D341Med (cell line): ENCODE results near the gene BLID.

Experiments used
- DNase-seq: peaks from one replicate; pipeline ENCODE4 v3.0.0; 2012; ENCODE audit warnings: low spot score

Gene BLID

DNA sequence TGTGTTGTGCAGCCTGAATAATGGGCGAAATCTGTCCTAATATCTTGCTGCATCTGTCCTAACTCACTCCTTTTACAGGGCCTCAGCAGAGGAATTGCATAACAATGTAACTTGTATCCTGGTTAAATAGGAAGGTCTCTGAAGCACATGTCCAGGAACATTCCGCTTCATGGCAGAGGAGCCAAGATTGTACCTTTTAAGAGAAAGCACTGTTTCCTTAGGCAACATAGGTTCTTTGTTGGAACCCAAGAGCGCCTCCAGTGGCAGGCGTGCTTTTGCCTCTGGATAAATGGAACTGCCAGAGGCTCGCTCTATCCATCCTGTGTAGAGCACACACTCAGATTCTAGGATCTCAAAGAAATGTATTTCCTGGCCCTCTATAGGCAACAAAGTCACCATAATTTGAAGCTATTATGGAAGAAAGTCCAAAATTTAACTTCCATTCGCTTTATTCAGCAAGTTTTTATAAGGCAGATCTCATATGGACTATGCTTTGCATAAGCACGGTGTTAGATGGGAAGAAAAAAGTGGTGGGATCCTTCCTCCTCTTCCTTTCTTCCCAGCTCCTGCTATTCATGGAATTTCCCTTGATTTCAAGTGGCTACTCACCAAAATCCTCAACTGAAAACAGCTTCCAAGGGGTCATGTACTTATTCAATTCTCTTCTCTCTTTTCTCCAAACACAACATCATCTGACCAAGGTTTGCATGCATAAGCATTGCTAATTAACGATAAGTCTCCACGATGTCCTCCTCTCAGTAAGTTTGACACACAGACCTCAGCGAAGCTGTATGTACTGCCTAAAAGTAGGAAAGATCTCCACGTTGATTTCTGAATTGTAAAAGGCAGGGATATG is at the start of gene BLID:
TSS of gene BLID (minus strand) at position 692 of the 856 bp plus-strand sequence. CDS start at position 399, 293 bp downstream.
- DNase-seq = no peak

DNA sequence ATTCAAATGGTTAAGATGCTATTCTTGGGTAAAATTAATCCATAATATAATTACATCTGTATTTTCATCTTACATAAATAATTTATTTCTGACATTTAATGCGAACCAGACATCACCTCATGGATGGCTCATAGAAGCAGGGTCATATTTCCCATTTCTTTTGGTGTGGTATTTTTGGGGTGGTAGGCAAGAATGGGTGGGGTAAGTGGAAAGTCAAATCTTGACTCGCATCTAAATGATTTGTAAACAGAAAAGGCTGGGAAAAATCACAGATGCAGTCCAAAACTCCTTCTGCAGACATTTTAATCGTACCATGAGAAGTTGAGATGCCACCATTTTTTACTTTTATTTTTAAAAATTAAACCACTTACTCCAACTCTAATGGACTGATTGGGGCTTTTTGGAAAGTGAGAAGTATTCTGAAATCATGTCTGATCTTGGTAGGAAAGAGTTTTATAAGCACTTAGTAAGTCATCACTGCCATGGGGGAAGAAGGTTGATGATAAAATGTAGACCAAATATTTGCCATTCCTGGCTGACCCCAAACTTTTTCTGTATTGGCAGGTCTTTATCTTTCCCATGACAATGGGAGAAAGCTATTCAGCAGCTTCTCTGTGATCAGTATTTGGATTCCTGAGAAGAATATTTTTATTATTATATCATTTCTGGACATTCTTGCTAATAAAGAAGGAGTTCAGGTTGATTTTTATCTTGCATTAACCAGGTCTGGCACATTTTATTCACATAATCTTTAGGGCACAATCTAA is 47.2 kb upstream of the BLID start:
- no peak for DNase-seq

GRCh38 chr11:122162095-122162494 is 46.1 kb upstream of the BLID start:
- DNase-seq = no peak

- DNase-seq = no peak
These were observed 45.0 kb upstream of the BLID start for GRCh38 chr11:122160841-122161590.

GRCh38 chr11:122159861-122160260 is 43.8 kb upstream of the BLID start:
- no peak for DNase-seq

DNA sequence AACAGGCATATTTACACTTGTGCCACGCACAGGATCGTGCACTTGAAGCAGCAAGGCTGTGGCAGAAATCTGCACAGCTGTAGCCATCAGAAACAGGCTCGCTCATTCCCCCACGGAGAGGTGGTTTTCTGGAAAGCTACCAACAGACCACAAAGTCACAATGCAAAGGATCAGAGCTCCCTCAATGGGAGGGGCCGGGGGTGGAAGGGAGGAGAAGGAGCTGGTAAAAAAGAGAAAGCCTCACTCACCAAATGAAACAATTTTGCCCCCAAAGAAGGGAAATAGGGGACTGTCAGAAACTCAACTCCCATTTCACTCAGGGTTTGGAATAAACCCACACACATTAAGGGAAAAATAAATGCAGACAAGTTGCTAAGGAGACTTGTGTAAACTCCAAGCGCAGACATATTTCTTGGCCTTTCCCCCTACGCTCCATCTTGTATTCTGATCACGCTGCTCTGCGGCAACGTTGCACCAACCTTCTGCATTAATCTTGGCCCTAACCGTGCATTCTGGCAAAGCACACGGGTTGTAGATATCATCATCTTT is 43.2 kb upstream of the BLID start:
- DNase-seq = no peak

GRCh38 chr11:122158171-122158570 is 42.2 kb upstream of the BLID start:
- no peak for DNase-seq

GRCh38 chr11:122157653-122158161 is 41.7 kb upstream of the BLID start:
- no peak for DNase-seq

- DNase-seq = no peak
These were observed 40.9 kb upstream of the BLID start for GRCh38 chr11:122156940-122157382.

- no peak for DNase-seq
These were observed 39.9 kb upstream of the BLID start for GRCh38 chr11:122155765-122156527.

DNA sequence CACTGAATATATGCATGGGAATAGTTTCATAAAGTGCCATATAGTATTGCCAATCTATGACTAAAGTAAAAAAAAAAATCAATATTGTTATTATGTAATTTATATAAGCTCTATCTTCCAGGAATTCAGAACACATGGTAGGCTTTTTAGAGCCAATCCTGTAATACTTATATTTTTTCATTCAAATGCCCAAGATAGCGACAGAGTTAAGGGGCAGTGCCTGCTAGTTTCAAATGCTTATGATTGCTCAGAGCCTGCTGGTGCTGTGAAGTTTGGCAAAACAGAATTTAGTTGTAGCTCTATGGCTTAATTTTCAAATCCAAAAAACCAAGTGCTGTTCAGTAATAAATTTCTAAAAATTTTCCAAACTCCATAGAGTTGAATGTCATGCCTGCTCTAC is 39.0 kb upstream of the BLID start:
- DNase-seq = no peak

DNA sequence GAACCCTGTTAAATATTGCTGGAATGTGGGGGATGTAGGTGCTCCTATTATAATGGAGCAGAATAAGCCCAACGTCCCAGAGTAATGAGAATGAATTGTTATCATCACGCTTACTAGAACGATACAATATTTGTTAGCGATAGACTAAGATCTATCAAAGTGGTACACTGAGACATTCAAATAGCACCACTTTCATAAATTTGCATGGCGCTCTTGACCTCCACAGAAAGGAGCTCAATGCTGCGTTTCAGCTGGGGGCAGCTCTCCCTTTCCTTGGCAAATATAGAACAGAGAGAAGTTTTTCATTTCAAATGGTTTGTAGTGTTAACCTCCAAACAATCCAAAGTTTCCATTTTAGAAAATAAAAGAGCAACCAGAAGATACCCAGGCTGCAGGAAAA is 38.2 kb upstream of the BLID start:
- no peak for DNase-seq

DNA sequence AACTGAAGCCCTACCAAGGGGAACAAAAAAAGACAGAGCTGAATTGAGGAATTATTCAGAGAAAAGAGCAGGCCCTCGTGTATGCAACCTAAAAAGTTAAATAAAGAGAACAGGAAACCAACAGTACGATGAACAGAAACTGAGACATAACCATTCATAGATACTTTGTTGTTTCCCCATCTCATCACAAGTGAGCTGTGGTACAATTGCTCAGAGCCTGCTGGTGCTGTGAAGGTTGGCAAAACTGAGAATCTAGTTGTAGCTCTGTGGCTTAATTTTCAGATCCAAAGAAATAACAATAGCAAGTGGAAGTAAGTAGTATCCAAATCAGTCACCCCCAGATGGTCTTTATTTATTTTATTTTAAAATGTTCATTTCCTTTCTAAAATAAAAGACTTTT is 37.7 kb upstream of the BLID start:
- no peak for DNase-seq

- no peak for DNase-seq
These were observed 34.5 kb upstream of the BLID start for GRCh38 chr11:122150216-122151124.

- DNase-seq = no peak
These were observed 33.2 kb upstream of the BLID start for GRCh38 chr11:122149202-122149601.

DNA sequence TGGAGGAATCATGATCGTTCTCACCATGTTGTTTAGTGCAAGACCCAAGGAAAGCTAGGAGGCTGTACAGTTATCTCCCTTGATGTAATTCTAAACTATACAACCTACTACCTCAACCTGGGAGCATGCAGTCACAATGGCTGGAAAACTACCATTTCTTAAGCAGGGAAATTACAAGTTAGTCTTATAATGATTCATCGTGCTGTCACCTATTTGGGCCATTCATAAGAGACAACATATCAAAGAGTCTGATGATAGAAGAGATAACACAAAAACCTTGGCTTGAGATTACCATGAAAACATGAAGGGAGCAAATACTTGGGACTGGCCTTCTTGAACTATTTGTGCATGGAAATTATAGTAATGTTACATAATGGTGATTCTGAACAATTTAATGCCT is 30.5 kb upstream of the BLID start:
- no peak for DNase-seq

GRCh38 chr11:122145715-122146274 is 29.8 kb upstream of the BLID start:
- DNase-seq = no peak

DNA sequence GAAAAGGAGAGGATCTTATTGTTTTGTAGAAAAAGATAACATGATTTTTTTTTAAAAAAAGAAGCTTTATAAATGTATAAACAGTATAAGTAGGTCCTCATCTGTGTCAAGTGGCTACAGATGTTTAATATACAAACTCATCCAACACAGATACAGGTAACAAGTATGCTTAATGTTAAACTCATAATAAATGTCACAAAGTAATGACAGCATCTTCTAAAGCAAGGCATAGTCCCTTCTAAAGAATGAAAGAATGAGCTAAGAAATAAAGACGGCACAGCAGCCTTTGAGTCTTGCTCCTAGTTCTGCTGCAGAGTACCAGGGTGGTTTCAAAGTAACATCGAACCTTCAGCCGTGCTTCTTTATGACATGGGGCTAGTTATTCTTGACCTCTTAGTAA is 28.7 kb upstream of the BLID start:
- no peak for DNase-seq

- DNase-seq = no peak
These were observed 25.7 kb upstream of the BLID start for GRCh38 chr11:122141725-122142124.

GRCh38 chr11:122140500-122140899 is 24.5 kb upstream of the BLID start:
- DNase-seq = no peak
